ENCODE results near the gene MAN1A2. TPM values are rescaled to one million over a fixed set of nuclear protein-coding genes. Genes with fewer than 3 reads are reported as not detected.

Gene MAN1A2
- total and polyA plus RNA-seq, 10 of the 15 experiments (the other 5 are each of a cell fraction or from before 2014, with no cell fraction given) = 2.8 to 23.6 (median 16.0) TPM

DNA sequence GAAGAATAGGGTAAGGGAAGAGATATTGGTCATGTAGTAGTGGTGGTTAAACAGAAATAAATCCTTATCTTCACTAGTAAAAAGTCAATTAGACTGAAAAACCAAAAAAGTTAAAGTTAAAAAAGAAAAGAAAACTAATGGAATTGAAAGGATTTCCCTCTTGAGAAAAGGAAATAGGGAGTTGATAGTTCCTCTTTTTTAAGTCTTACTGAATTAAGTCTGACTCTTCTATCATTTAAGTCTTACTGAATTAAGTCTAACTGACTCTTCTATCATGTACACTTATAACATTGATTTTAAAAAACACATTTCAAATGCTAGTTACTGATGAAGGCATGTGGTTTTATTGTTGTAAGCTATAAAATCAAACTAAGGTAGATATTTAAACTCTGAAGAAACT is 189.1 kb downstream of the MAN1A2 start:
- Histone ChIP-seq H3K4me1 (ENCODE audit: control insufficient read depth, insufficient read depth, low read length) (no peaks in the 10 kb centered on the region), H3K9ac (ENCODE audit: control insufficient read depth, insufficient read depth, low read length) (no peak overlapping the region), H3K27ac (ENCODE audit: control insufficient read depth, insufficient read depth) (no peak overlapping the region), H3K27me3 (replicated peaks in 1 of 2; ENCODE audit: control insufficient read depth in 2 of 2, insufficient read depth in 2 of 2, low read length in 1 of 2) (no peaks in the 10 kb centered on the region), H2AFZ (ENCODE audit: control insufficient read depth, low read depth, low read length) (no peak overlapping the region), H3K4me3 (no peak overlapping the region), H3K79me2 (ENCODE audit: control insufficient read depth, insufficient read depth, low read length) (no peaks in the 10 kb centered on the region), H3K36me3 (ENCODE audit: control insufficient read depth in 2 of 2, insufficient read depth in 2 of 2, low read length in 1 of 2) (no peaks in the 10 kb centered on the region), H4K20me1 (ENCODE audit: control insufficient read depth, insufficient read depth) (no peaks in the 10 kb centered on the region), H3K9me3 (replicated peaks; ENCODE audit: control insufficient read depth, insufficient read depth, low read length) (no peaks in the 10 kb centered on the region; the same call in 2 of the 3 replicates), H3K4me2 (ENCODE audit: control insufficient read depth, insufficient read depth) (no peak overlapping the region)
- RAD21 ChIA-PET (ENCODE audit: unreplicated experiment) = no interaction called here
- TF ChIP-seq ZNF384 (IDR thresholded peaks at IDR 0.05; ENCODE audit: borderline replicate concordance, low read depth, low read length) (no peak), JUND (IDR thresholded peaks at IDR 0.05; ENCODE audit: low read depth, low read length) (no peak), SPI1 (IDR thresholded peaks at IDR 0.05; ENCODE audit: borderline replicate concordance, insufficient read depth, low read depth, low read length) (no peak), NR2C1 (IDR thresholded peaks at IDR 0.05) (no peak), CHD4 (IDR thresholded peaks at IDR 0.05) (no peak), RAD21 (IDR thresholded peaks at IDR 0.05; ENCODE audit: insufficient read depth, low read depth, low read length) (no peak), SIX5 (IDR thresholded peaks at IDR 0.05; ENCODE audit: low read depth, low read length, severe bottlenecking) (no peak), NR2F1 (conservative IDR thresholded peaks at IDR 0.05) (no peak), ESRRA (IDR thresholded peaks at IDR 0.05; ENCODE audit: low read length) (no peak), RUNX3 (IDR thresholded peaks at IDR 0.05; ENCODE audit: low read length) (no peak), HCFC1 (IDR thresholded peaks at IDR 0.05; ENCODE audit: low read length) (no peak)
- TF ChIP-seq, protein P1, sequence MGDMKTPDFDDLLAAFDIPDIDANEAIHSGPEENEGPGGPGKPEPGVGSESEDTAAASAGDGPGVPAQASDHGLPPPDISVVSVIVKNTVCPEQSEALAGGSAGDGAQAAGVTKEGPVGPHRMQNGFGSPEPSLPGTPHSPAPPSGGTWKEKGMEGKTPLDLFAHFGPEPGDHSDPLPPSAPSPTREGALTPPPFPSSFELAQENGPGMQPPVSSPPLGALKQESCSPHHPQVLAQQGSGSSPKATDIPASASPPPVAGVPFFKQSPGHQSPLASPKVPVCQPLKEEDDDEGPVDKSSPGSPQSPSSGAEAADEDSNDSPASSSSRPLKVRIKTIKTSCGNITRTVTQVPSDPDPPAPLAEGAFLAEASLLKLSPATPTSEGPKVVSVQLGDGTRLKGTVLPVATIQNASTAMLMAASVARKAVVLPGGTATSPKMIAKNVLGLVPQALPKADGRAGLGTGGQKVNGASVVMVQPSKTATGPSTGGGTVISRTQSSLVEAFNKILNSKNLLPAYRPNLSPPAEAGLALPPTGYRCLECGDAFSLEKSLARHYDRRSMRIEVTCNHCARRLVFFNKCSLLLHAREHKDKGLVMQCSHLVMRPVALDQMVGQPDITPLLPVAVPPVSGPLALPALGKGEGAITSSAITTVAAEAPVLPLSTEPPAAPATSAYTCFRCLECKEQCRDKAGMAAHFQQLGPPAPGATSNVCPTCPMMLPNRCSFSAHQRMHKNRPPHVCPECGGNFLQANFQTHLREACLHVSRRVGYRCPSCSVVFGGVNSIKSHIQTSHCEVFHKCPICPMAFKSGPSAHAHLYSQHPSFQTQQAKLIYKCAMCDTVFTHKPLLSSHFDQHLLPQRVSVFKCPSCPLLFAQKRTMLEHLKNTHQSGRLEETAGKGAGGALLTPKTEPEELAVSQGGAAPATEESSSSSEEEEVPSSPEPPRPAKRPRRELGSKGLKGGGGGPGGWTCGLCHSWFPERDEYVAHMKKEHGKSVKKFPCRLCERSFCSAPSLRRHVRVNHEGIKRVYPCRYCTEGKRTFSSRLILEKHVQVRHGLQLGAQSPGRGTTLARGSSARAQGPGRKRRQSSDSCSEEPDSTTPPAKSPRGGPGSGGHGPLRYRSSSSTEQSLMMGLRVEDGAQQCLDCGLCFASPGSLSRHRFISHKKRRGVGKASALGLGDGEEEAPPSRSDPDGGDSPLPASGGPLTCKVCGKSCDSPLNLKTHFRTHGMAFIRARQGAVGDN (IDR thresholded peaks at IDR 0.05) = no peak
- TF ChIP-seq, protein P2, sequence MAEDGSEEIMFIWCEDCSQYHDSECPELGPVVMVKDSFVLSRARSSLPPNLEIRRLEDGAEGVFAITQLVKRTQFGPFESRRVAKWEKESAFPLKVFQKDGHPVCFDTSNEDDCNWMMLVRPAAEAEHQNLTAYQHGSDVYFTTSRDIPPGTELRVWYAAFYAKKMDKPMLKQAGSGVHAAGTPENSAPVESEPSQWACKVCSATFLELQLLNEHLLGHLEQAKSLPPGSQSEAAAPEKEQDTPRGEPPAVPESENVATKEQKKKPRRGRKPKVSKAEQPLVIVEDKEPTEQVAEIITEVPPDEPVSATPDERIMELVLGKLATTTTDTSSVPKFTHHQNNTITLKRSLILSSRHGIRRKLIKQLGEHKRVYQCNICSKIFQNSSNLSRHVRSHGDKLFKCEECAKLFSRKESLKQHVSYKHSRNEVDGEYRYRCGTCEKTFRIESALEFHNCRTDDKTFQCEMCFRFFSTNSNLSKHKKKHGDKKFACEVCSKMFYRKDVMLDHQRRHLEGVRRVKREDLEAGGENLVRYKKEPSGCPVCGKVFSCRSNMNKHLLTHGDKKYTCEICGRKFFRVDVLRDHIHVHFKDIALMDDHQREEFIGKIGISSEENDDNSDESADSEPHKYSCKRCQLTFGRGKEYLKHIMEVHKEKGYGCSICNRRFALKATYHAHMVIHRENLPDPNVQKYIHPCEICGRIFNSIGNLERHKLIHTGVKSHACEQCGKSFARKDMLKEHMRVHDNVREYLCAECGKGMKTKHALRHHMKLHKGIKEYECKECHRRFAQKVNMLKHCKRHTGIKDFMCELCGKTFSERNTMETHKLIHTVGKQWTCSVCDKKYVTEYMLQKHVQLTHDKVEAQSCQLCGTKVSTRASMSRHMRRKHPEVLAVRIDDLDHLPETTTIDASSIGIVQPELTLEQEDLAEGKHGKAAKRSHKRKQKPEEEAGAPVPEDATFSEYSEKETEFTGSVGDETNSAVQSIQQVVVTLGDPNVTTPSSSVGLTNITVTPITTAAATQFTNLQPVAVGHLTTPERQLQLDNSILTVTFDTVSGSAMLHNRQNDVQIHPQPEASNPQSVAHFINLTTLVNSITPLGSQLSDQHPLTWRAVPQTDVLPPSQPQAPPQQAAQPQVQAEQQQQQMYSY (CRISPR knock-in tag; IDR thresholded peaks at IDR 0.05) = no peak
- TF ChIP-seq, protein P3, sequence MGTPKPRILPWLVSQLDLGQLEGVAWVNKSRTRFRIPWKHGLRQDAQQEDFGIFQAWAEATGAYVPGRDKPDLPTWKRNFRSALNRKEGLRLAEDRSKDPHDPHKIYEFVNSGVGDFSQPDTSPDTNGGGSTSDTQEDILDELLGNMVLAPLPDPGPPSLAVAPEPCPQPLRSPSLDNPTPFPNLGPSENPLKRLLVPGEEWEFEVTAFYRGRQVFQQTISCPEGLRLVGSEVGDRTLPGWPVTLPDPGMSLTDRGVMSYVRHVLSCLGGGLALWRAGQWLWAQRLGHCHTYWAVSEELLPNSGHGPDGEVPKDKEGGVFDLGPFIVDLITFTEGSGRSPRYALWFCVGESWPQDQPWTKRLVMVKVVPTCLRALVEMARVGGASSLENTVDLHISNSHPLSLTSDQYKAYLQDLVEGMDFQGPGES (IDR thresholded peaks at IDR 0.05) = no peak
- ATAC-seq (no peak), FAIRE-seq (no peak), DNase-seq (ENCODE audit: low read depth, low spot score) (no peak)
- CTCF ChIA-PET = interaction anchor here (1.5 kb wide), 1 partner anchor 198 kb away, joined by 5 read pairs; no protein-coding TSS in a partner anchor
- POLR2A ChIA-PET = no interaction called here
- intact Hi-C loops (cut with micrococcal nuclease; ENCODE audit: unreplicated experiment) (no loop called here), in situ Hi-C loops (cut with MboI) (no loop called here)
- SMC1A ChIA-PET (ENCODE audit: uncharacterized antibody, unreplicated experiment) = no interaction called here
- BruUV-seq (replicated peaks) = no TSS peak
